Activated naive CD4-positive, alpha-beta T cell treated with anti-CD3 and anti-CD28 coated beads for 36 hours (primary cell): ENCODE measurements around the gene ACTR2. TPM values are rescaled to one million over a fixed set of nuclear protein-coding genes. Genes with fewer than 3 reads are reported as not detected.
A peak's percentile ranks its signal among the peaks of the same experiment; 100 is the strongest.

ENCODE experiments used
- CTCF ChIA-PET: fragments of 350-600 bp; sonication (Branson Sonifier 250); formaldehyde crosslinking; loops from one replicate; lab custom pipeline; 2021; ENCODE audit warnings: antibody characterized with exemption; lab: Charles Lee
- DNase-seq: peaks from one replicate; pipeline ENCODE4 v3.0.0-alpha.2; 2020
- H3K27ac Mint-ChIP-seq: one replicate; pipeline ENCODE4 v1.8.0; 2021; ENCODE audit warnings: mild to moderate bottlenecking, mixed read lengths
- H3K27me3 Mint-ChIP-seq: one replicate; pipeline ENCODE4 v1.8.0; 2021; ENCODE audit warnings: low read depth, mixed read lengths
- H3K36me3 Mint-ChIP-seq: one replicate; pipeline ENCODE4 v1.8.0; 2021; ENCODE audit warnings: low read depth, mixed read lengths
- H3K4me1 Mint-ChIP-seq: one replicate; pipeline ENCODE4 v1.8.0; 2021; ENCODE audit warnings: low read depth, mixed read lengths
- H3K4me3 Mint-ChIP-seq: one replicate; pipeline ENCODE4 v1.8.0; 2021; ENCODE audit warnings: mild to moderate bottlenecking, moderate library complexity, mixed read lengths
- H3K9me3 Mint-ChIP-seq: one replicate; pipeline ENCODE4 v1.8.0; 2021; ENCODE audit warnings: mixed read lengths
- intact Hi-C: fragments of 100-400 bp; cut with micrococcal nuclease; formaldehyde crosslinking; loops from one replicate; pipeline ENCODE4 v1.15.1; 2023
- total RNA-seq, 2 experiments: library from RNA; stranded (reverse); gene quantifications; one replicate each; pipeline ENCODE4 v1.2.3, GENCODE V29; 2021

The ACTR2 gene
- total RNA-seq, 2 experiments from 2014 or later, result 358 to 366 TPM

DNA sequence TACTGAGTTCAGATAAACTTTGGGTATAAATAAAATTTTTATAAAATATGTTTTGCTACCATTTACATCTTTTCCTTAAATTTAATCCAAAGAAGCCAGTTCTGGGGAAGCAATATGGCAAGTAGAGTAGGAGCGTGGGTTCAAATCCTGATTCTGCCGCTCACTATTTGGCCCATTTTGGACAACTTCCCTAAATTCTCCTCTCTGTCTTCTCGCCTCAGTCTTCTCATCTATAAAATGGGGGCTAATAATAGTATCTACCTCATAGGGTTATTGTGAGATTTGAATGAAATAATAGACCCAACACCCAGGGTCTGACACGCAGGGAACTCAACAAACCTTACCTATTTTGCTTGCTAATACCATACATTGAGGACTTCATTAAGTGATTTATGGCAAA is 59.7 kb downstream of the ACTR2 start:
- intact Hi-C loops, result no loop called here
- Mint-ChIP-seq H3K27ac (no peak overlapping the region), H3K4me1 (no peaks in the 10 kb centered on the region), H3K27me3 (no peaks in the 10 kb centered on the region), H3K4me3 (no peak overlapping the region), H3K9me3 (no peaks in the 10 kb centered on the region), H3K36me3 (no peaks in the 10 kb centered on the region)
- DNase-seq, result no peak
- CTCF ChIA-PET, result no interaction called here

DNA sequence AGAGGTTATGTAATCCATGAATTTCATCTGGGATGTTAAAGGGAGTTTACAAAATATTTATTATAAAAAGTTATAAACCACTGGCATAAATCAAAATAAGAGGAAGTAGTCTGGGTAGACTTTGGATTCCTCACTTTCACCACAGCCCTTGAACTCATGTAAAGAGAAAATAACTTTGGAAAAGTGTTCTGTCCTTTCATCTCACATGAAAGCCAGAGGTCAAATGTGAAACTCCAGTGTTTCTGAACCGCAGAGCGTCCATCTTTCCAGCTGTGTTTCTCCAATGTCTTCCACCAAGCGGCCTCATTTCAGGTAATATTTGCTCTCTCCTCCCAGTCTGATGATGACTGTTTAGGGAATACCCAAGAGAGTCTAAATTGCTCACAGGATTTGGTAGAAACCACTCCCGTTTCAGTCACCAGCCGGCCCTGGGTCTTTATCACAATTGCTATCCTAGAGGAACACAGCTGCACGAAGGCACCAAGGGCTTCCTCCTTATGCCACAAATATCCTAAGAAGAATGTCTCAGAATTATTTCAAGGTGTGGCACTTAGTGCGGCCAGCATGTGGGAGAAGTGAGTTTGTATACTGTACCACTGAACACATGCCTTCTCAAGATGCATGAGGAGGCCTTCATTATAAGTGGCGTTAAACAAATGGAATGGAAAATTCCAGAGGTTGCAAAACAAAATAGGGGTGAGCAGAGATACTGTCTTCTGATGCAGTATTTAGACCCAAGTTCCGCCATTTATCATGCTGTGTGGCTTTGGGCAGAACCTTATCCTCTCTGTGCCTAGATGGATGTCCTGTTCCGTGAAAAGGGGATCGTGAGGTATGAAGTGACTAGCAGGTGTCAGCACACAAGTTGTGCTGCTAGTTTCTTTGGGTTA is 63.8 kb downstream of the ACTR2 start:
- Mint-ChIP-seq H3K36me3 (no peaks in the 10 kb centered on the region), H3K4me1 (no peaks in the 10 kb centered on the region), H3K27me3 (no peaks in the 10 kb centered on the region), H3K9me3 (no peaks in the 10 kb centered on the region), H3K4me3 (no peak overlapping the region), H3K27ac (no peak overlapping the region)
- intact Hi-C loops, result no loop called here
- no peak for DNase-seq
- CTCF ChIA-PET, result no interaction called here

- Mint-ChIP-seq H3K9me3 (no peaks in the 10 kb centered on the region), H3K4me3 (no peak overlapping the region)
Observed at GRCh38 chr2:65292106-65292400, 64.4 kb downstream of the ACTR2 start.

GRCh38 chr2:65292461-65293011 is 64.9 kb downstream of the ACTR2 start:
- no peaks in the 10 kb centered on the region for H3K9me3 Mint-ChIP-seq
- intact Hi-C loops, result no loop called here
- no peaks in the 10 kb centered on the region for H3K27me3 Mint-ChIP-seq
- CTCF ChIA-PET, result interaction anchor here (1.3 kb wide), 1 partner anchor 9 kb away, joined by 4 read pairs; no protein-coding TSS in a partner anchor
- no peaks in the 10 kb centered on the region for H3K36me3 Mint-ChIP-seq
- DNase-seq, result no peak
- no peaks in the 10 kb centered on the region for H3K4me1 Mint-ChIP-seq
- no peak overlapping the region for H3K4me3 Mint-ChIP-seq
- H3K27ac Mint-ChIP-seq, result no peak overlapping the region

More at GRCh38 chr2:65292106-65292400, 64.4 kb downstream of the ACTR2 start:
- Mint-ChIP-seq H3K27ac (no peak overlapping the region), H3K36me3 (no peaks in the 10 kb centered on the region), H3K27me3 (no peaks in the 10 kb centered on the region), H3K4me1 (no peaks in the 10 kb centered on the region)
- intact Hi-C loops, result no loop called here
- no peak for DNase-seq
- CTCF ChIA-PET, result interaction anchor here (1.3 kb wide), 1 partner anchor 9 kb away, joined by 4 read pairs; no protein-coding TSS in a partner anchor

- intact Hi-C loops, result no loop called here
- Mint-ChIP-seq H3K4me3 (no peak overlapping the region), H3K27me3 (no peaks in the 10 kb centered on the region), H3K4me1 (peaks cover 3% of the 10 kb centered on the region), H3K36me3 (no peaks in the 10 kb centered on the region), H3K27ac (no peak overlapping the region), H3K9me3 (no peaks in the 10 kb centered on the region)
- no peak for DNase-seq
- CTCF ChIA-PET, result interaction anchor here (0.7 to 1.3 kb wide), 2 partner anchors 10 to 327 kb away, joined by 3 to 4 read pairs; no protein-coding TSS in a partner anchor
Observed at GRCh38 chr2:65293376-65293775, 65.7 kb downstream of the ACTR2 start.

GRCh38 chr2:65294136-65294535 is 66.5 kb downstream of the ACTR2 start:
- H3K27ac Mint-ChIP-seq, result no peak overlapping the region
- CTCF ChIA-PET, result interaction anchor here (0.7 kb wide), 1 partner anchor 326 kb away, joined by 3 read pairs; no protein-coding TSS in a partner anchor
- peaks cover 4% of the 10 kb centered on the region for H3K4me1 Mint-ChIP-seq
- H3K27me3 Mint-ChIP-seq, result no peaks in the 10 kb centered on the region
- H3K4me3 Mint-ChIP-seq, result no peak overlapping the region
- H3K9me3 Mint-ChIP-seq, result no peaks in the 10 kb centered on the region
- DNase-seq, result no peak
- H3K36me3 Mint-ChIP-seq, result no peaks in the 10 kb centered on the region
- intact Hi-C loops, result no loop called here

DNA sequence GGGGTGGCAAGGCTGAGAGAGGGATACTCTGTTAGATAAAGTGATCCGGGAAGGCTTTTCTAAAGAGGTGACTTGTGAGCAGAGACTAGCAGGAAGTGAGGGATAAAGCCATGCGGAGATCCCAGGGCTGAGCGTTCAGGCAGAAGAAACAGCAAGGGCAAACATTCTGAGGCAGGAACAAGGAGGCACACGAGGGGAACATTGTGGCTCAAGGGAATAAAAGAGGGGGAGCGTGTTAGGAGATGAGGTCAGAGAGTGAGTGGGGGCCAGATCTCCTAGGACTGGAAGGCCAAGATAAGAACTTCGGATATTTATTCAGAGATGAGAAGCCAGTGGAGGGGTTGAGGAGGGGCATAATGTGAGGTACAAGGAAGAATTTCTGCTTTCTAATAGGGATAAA is 67.1 kb downstream of the ACTR2 start:
- no peaks in the 10 kb centered on the region for H3K36me3 Mint-ChIP-seq
- no peak overlapping the region for H3K27ac Mint-ChIP-seq
- CTCF ChIA-PET, result no interaction called here
- peaks cover 10% of the 10 kb centered on the region for H3K4me1 Mint-ChIP-seq
- intact Hi-C loops, result no loop called here
- no peaks in the 10 kb centered on the region for H3K27me3 Mint-ChIP-seq
- H3K9me3 Mint-ChIP-seq, result no peaks in the 10 kb centered on the region
- no peak overlapping the region for H3K4me3 Mint-ChIP-seq
- no peak for DNase-seq

- CTCF ChIA-PET, result interaction anchor here (0.6 to 1.2 kb wide), 2 partner anchors 60 to 254 kb away, joined by 3 read pairs; no protein-coding TSS in a partner anchor
Observed at GRCh38 chr2:65296971-65297370, 69.3 kb downstream of the ACTR2 start.

GRCh38 chr2:65297544-65297943 is 69.9 kb downstream of the ACTR2 start:
- DNase-seq, result no peak
- CTCF ChIA-PET, result interaction anchor here (0.6 to 1.2 kb wide), 2 partner anchors 60 to 253 kb away, joined by 3 read pairs; no protein-coding TSS in a partner anchor
- no peaks in the 10 kb centered on the region for H3K36me3 Mint-ChIP-seq
- intact Hi-C loops, result no loop called here
- no peak overlapping the region for H3K4me3 Mint-ChIP-seq
- H3K9me3 Mint-ChIP-seq, result no peaks in the 10 kb centered on the region
- H3K27me3 Mint-ChIP-seq, result no peaks in the 10 kb centered on the region
- no peak overlapping the region for H3K27ac Mint-ChIP-seq
- H3K4me1 Mint-ChIP-seq, result peaks cover 38% of the 10 kb centered on the region

More at GRCh38 chr2:65296971-65297370, 69.3 kb downstream of the ACTR2 start:
- H3K4me3 Mint-ChIP-seq, result no peak overlapping the region
- H3K9me3 Mint-ChIP-seq, result no peaks in the 10 kb centered on the region
- intact Hi-C loops, result no loop called here
- H3K27ac Mint-ChIP-seq, result no peak overlapping the region
- H3K4me1 Mint-ChIP-seq, result peaks cover 33% of the 10 kb centered on the region
- no peaks in the 10 kb centered on the region for H3K27me3 Mint-ChIP-seq
- no peaks in the 10 kb centered on the region for H3K36me3 Mint-ChIP-seq
- DNase-seq, result no peak

GRCh38 chr2:65298089-65298488 is 70.5 kb downstream of the ACTR2 start:
- intact Hi-C loops, result no loop called here
- Mint-ChIP-seq H3K4me1 (peaks cover 41% of the 10 kb centered on the region), H3K27me3 (no peaks in the 10 kb centered on the region), H3K36me3 (no peaks in the 10 kb centered on the region), H3K9me3 (no peaks in the 10 kb centered on the region), H3K27ac (no peak overlapping the region), H3K4me3 (no peak overlapping the region)
- DNase-seq, result no peak
- CTCF ChIA-PET, result interaction anchor here (0.9 kb wide), 1 partner anchor 22 kb away, joined by 3 read pairs; no protein-coding TSS in a partner anchor

GRCh38 chr2:65299246-65299645 is 71.6 kb downstream of the ACTR2 start:
- Mint-ChIP-seq H3K4me3 (no peak overlapping the region), H3K27me3 (no peaks in the 10 kb centered on the region), H3K27ac (no peak overlapping the region), H3K36me3 (no peaks in the 10 kb centered on the region), H3K4me1 (peaks cover 41% of the 10 kb centered on the region), H3K9me3 (no peaks in the 10 kb centered on the region)
- DNase-seq, result peak; percentile 77
- intact Hi-C loops, result no loop called here
- CTCF ChIA-PET, result interaction anchor here (0.9 kb wide), 1 partner anchor 23 kb away, joined by 3 read pairs; no protein-coding TSS in a partner anchor

DNA sequence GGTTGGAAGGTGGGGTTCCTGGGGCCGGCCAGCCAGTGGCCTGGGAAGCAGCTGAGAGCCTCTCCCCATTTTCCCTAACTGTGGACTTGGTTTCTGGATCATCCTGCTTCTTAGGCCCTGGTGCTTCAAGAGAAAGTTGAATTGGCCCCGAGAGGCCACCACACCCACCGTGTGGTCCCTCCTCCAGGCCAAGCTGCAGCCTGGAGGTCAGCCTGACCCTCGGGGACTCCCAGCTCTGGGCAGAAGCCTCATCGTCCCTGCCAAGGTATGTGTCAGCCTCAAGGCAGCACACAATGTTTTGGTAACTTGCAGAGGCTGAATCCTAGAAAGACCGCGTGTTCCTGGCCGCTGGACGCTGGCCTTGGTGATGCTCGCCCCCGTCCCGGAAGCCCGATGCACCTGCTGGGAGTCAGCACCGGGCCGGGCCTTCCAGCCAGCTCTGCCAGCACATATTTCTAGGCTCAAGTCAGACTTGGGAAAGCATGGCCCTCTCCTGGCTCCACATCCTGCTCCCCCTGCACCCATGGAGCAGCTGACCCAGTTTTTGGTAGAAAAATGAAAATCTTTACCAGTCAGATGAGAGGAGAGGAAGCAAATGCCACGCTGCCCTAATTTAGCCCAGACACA is 72.6 kb downstream of the ACTR2 start:
- DNase-seq, result no peak
- Mint-ChIP-seq H3K27ac (peak overlapping the region; percentile 82), H3K9me3 (no peaks in the 10 kb centered on the region), H3K36me3 (no peaks in the 10 kb centered on the region), H3K27me3 (no peaks in the 10 kb centered on the region), H3K4me3 (no peak overlapping the region), H3K4me1 (peaks cover 41% of the 10 kb centered on the region)
- intact Hi-C loops, result loop anchor here (2.0 kb wide), 3 partner anchors 59 to 1459 kb away; partner anchors contain the start of genes SLC1A4 and UGP2
- CTCF ChIA-PET, result interaction anchor here (0.8 to 1.7 kb wide), 2 partner anchors 37 to 274 kb away, joined by 3 to 4 read pairs; no protein-coding TSS in a partner anchor
